ENCODE data around the gene AHSA1. TPM values are rescaled to one million over a fixed set of nuclear protein-coding genes. Genes with fewer than 3 reads are reported as not detected.
A peak's percentile ranks its signal among the peaks of the same experiment; 100 is the strongest.

The AHSA1 gene
- total RNA-seq, 2 donors from 2014 or later: 77.7 to 128 TPM

DNA sequence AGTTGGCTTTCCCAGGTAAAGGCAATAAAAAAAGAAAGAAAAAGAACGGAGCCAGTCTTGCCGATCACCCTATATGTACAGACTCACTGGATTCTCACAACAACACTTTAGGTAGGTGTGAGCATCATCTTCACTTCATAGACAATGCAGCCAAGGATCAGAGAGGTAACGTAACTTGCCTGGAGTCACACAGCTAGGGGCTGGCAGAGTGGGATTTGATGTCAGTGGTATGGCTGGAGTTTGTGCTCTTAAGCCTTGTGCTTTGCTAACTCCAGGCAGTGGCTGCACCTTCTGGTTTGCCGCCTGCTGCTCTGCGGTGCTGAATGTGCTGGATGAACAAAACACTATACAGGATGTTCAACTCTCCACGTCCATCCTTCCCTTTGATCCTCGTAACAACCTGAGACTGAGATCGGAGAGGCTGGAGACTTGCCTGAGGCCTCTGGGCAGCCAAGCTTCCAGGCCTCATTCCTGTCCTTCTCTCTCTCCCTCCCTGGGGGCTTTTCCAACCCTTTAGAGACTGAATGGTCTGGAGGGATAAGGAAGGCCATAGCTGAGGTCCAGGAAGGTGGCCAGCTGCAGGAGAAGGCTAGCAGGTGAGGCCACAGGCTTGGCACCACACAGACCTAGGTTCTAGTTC is 32.6 kb downstream of the AHSA1 start:
- no peak overlapping the region for H3K27ac ChIP-seq
- no peaks in the 10 kb centered on the region for H3K36me3 ChIP-seq
- no peaks in the 10 kb centered on the region for H3K27me3 ChIP-seq (replicated peaks; ENCODE audit: insufficient read depth)
- H3K9me3 ChIP-seq: no peaks in the 10 kb centered on the region
- H3K4me3 ChIP-seq: no peak overlapping the region
- DNase-seq (ENCODE audit: low spot score) (no peak), ATAC-seq (ENCODE audit: insufficient number of reproducible peaks, low FRiP score, low read depth) (no peak)
- no peaks in the 10 kb centered on the region for H3K4me1 ChIP-seq (ENCODE audit: control insufficient read depth in 1 of 2, low read depth in 2 of 2)
- TF ChIP-seq, protein P1, sequence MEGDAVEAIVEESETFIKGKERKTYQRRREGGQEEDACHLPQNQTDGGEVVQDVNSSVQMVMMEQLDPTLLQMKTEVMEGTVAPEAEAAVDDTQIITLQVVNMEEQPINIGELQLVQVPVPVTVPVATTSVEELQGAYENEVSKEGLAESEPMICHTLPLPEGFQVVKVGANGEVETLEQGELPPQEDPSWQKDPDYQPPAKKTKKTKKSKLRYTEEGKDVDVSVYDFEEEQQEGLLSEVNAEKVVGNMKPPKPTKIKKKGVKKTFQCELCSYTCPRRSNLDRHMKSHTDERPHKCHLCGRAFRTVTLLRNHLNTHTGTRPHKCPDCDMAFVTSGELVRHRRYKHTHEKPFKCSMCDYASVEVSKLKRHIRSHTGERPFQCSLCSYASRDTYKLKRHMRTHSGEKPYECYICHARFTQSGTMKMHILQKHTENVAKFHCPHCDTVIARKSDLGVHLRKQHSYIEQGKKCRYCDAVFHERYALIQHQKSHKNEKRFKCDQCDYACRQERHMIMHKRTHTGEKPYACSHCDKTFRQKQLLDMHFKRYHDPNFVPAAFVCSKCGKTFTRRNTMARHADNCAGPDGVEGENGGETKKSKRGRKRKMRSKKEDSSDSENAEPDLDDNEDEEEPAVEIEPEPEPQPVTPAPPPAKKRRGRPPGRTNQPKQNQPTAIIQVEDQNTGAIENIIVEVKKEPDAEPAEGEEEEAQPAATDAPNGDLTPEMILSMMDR (IDR thresholded peaks at IDR 0.05): no peak

- DNase-seq (ENCODE audit: low spot score): no peak
- no peaks in the 10 kb centered on the region for H3K9me3 ChIP-seq
- H3K4me3 ChIP-seq: no peak overlapping the region
- TF ChIP-seq, protein P1 (IDR thresholded peaks at IDR 0.05): no peak
- no peaks in the 10 kb centered on the region for H3K36me3 ChIP-seq
- H3K27me3 ChIP-seq (replicated peaks; ENCODE audit: insufficient read depth): no peaks in the 10 kb centered on the region
- no peaks in the 10 kb centered on the region for H3K4me1 ChIP-seq (ENCODE audit: control insufficient read depth in 1 of 2, low read depth in 2 of 2)
- no peak for ATAC-seq (ENCODE audit: insufficient number of reproducible peaks, low FRiP score, low read depth)
- no peak overlapping the region for H3K27ac ChIP-seq
Measured at GRCh38 chr14:77491056-77491455, 33.2 kb downstream of the AHSA1 start.

DNA sequence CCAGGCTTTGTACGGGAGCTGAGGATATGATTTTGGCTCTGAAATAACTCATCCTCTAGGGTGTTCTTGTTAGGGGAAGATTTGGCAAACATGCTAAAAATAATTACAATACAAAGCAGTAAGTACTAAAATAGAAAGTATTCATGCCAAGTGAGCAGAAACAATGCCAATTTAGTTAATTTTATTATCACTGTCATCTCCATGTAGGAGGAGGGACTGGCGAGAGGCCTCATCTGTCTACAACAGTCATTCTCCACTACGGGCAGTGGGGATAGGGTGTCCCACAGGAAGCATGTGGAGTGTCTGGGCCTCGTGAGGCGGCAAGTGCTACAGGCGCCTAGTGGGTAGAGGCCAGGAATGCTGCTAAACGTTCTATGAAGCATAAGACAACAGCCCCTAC is 37.4 kb downstream of the AHSA1 start:
- TF ChIP-seq, protein P1 (IDR thresholded peaks at IDR 0.05): no peak
- no peaks in the 10 kb centered on the region for H3K36me3 ChIP-seq
- no peak overlapping the region for H3K27ac ChIP-seq
- ATAC-seq (ENCODE audit: insufficient number of reproducible peaks, low FRiP score, low read depth) (no peak), DNase-seq (ENCODE audit: low spot score) (no peak)
- H3K4me1 ChIP-seq (ENCODE audit: control insufficient read depth in 1 of 2, low read depth in 2 of 2): peaks cover 5 to 18% of the 10 kb centered on the region in 2 donors
- H3K4me3 ChIP-seq: no peak overlapping the region
- no peaks in the 10 kb centered on the region for H3K27me3 ChIP-seq (replicated peaks; ENCODE audit: insufficient read depth)
- H3K9me3 ChIP-seq: no peaks in the 10 kb centered on the region

DNA sequence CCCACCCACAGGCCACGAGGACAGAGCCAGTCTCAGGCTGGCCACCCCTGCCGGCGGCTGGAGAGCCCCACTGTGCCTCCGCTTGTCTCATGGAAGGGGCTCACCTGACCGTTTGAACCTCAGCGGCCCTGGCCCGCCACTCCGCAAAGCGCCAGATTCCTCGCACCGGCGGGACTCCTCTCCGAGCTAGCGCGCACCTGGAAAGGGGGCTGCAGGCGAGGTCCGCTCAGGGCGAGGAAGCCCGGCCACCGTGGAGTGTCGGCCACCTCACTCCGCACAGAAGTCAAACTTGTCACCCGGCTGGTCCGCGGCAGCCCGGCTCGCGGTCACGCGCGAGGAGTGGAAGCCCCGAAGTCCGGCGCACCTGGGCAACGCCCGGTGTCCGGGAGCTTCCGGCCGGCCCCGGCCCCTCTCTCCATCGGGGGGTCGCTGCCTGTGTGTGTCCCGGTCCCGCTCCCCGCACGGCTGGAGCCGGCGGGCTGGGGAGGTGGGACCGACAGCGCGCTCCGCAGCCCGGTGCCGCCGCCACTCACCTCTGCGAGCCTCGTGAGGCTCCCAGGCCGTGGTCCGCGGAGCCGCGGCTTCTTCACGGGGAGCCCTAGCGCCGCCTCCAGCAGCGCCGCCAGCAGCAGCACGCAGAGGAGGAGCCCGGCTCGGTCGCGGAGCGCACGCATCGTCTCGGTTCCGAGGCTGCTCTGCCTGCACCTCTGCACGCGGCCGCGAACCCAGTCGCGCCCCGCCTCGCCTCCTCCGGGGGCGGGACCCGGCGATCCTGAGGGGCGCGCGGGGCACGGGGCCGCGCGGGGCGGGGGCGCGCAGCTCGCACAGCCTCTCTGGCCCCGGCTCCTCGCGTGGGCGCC is 40.5 kb downstream of the AHSA1 start, which contains the start of gene ISM2:
ISM2 (minus strand) TSS at position 697 of the 860 bp plus-strand sequence; CDS start at position 674, 23 bp downstream.
- peaks cover 5 to 18% of the 10 kb centered on the region in 2 donors for H3K4me1 ChIP-seq (ENCODE audit: control insufficient read depth in 1 of 2, low read depth in 2 of 2)
- no peak for ATAC-seq (ENCODE audit: insufficient number of reproducible peaks, low FRiP score, low read depth)
- H3K36me3 ChIP-seq: no peaks in the 10 kb centered on the region
- H3K9me3 ChIP-seq: no peaks in the 10 kb centered on the region
- peak within 1 kb of the TSS; percentile 77 for H3K4me3 ChIP-seq
- no peak within 1 kb of the TSS for H3K27ac ChIP-seq
- no peak for DNase-seq (ENCODE audit: low spot score)
- no peaks in the 10 kb centered on the region for H3K27me3 ChIP-seq (replicated peaks; ENCODE audit: insufficient read depth)
- TF ChIP-seq, protein P1 (IDR thresholded peaks at IDR 0.05): no peak

GRCh38 chr14:77498984-77499527 is 41.2 kb downstream of the AHSA1 start:
- ATAC-seq (ENCODE audit: insufficient number of reproducible peaks, low FRiP score, low read depth): no peak
- no peak overlapping the region for H3K27ac ChIP-seq
- peaks cover 5 to 18% of the 10 kb centered on the region in 2 donors for H3K4me1 ChIP-seq (ENCODE audit: control insufficient read depth in 1 of 2, low read depth in 2 of 2)
- no peak for DNase-seq (ENCODE audit: low spot score)
- H3K36me3 ChIP-seq: no peaks in the 10 kb centered on the region
- TF ChIP-seq, protein P1 (IDR thresholded peaks at IDR 0.05): no peak
- H3K27me3 ChIP-seq (replicated peaks; ENCODE audit: insufficient read depth): no peaks in the 10 kb centered on the region
- H3K4me3 ChIP-seq: peak overlapping the region; percentile 77
- no peaks in the 10 kb centered on the region for H3K9me3 ChIP-seq
